Liver (tissue), 9 donors: ENCODE results near the gene PEX7. TPM values are rescaled to one million over a fixed set of nuclear protein-coding genes. Genes with fewer than 3 reads are reported as not detected.

Experiments
- DNase-seq: peaks from one replicate; pipeline ENCODE4 v3.0.0-alpha.2; 2017; ENCODE audit warnings: low spot score
- H3K27ac ChIP-seq, 2 donors: one replicate each; pipeline ENCODE4 v1.7.0; 2013; ENCODE audit warnings: inconsistent platforms in 2 of 2, low read length in 2 of 2, control low read depth in 1 of 2, low read depth in 1 of 2, mild to moderate bottlenecking in 1 of 2
- H3K27me3 ChIP-seq, 4 donors: one replicate each; pipeline versions ENCODE4 v1.6.1 to v1.7.0; 2013; ENCODE audit warnings: low read length in 3 of 4, inconsistent platforms in 1 of 4, mild to moderate bottlenecking in 1 of 4, moderate library complexity in 1 of 4; ENCODE audit not compliant: control insufficient read depth in 4 of 4, insufficient read depth in 4 of 4
- H3K36me3 ChIP-seq, 4 donors: one replicate each; pipeline versions ENCODE4 v1.6.1 to v1.7.0; 2013; ENCODE audit warnings: low read length in 3 of 4, mild to moderate bottlenecking in 3 of 4, low read depth in 1 of 4, moderate library complexity in 1 of 4; ENCODE audit not compliant: control insufficient read depth in 4 of 4, insufficient read depth in 3 of 4
- H3K4me1 ChIP-seq, 4 donors: one replicate each; pipeline versions ENCODE4 v1.6.1 to v1.7.0; 2013; ENCODE audit warnings: low read length in 3 of 4, mild to moderate bottlenecking in 3 of 4, moderate library complexity in 1 of 4; ENCODE audit not compliant: control insufficient read depth in 4 of 4, insufficient read depth in 4 of 4
- H3K4me3 ChIP-seq, 3 donors: one replicate each; pipeline versions ENCODE4 v1.6.1 to v1.7.0; 2013; ENCODE audit warnings: low read length in 3 of 3, control low read depth in 1 of 3, low read depth in 1 of 3, mild to moderate bottlenecking in 1 of 3
- H3K9ac ChIP-seq, 2 donors: one replicate each; pipeline ENCODE4 v1.7.0; 2013; ENCODE audit warnings: low read length in 2 of 2, mild to moderate bottlenecking in 2 of 2, moderate library complexity in 2 of 2, control low read depth in 1 of 2, low read depth in 1 of 2
- H3K9me3 ChIP-seq, 4 donors: one replicate each; pipeline versions ENCODE4 v1.6.1 to v1.7.0; 2013; ENCODE audit warnings: low read length in 3 of 4; ENCODE audit not compliant: control insufficient read depth in 4 of 4
- ATF3 ChIP-seq: IDR thresholded peaks from 2 replicates; pipeline ENCODE4 v1.6.1; 2016; ENCODE audit warnings: antibody characterized with exemption
- CTCF ChIP-seq: fragments of 150-350 bp; IDR thresholded peaks from 2 replicates; pipeline ENCODE4 v1.5.1; 2017; ENCODE audit warnings: improper control_type of control experiment, low read depth, low read length; ENCODE audit not compliant: missing input control
- EGR1 ChIP-seq, 2 donors: IDR thresholded peaks; 2 replicates each; pipeline ENCODE4 v1.6.1; 2016 to 2018; ENCODE audit warnings: antibody characterized with exemption in 2 of 2, low read depth in 2 of 2
- FOXA1 ChIP-seq: IDR thresholded peaks from 2 replicates; pipeline ENCODE4 v1.6.1; 2016; ENCODE audit warnings: antibody characterized with exemption
- GABPA ChIP-seq, 2 donors: IDR thresholded peaks in 1 of 2; conservative IDR thresholded peaks in 1 of 2; 2 replicates each; pipeline ENCODE4 v1.6.1; 2016; ENCODE audit warnings: antibody characterized with exemption in 2 of 2, mild to moderate bottlenecking in 1 of 2, moderate library complexity in 1 of 2
- HNF4A ChIP-seq, 2 donors: conservative IDR thresholded peaks; 2 replicates each; pipeline ENCODE4 v1.6.1; 2016; ENCODE audit warnings: antibody characterized with exemption in 2 of 2, mild to moderate bottlenecking in 2 of 2
- HNF4G ChIP-seq: IDR thresholded peaks from 2 replicates; pipeline ENCODE4 v1.6.1; 2016; ENCODE audit warnings: antibody characterized with exemption
- JUND ChIP-seq, 2 donors: IDR thresholded peaks; 2 replicates each; pipeline ENCODE4 v1.6.1; 2016; ENCODE audit warnings: antibody characterized with exemption in 2 of 2
- MAX ChIP-seq: IDR thresholded peaks from 2 replicates; pipeline ENCODE4 v1.6.1; 2016; ENCODE audit warnings: antibody characterized with exemption
- NR2F2 ChIP-seq: IDR thresholded peaks from 2 replicates; pipeline ENCODE4 v1.6.1; 2016; ENCODE audit warnings: antibody characterized with exemption
- RAD21 ChIP-seq, 2 donors: IDR thresholded peaks; 2 replicates each; pipeline ENCODE4 v1.6.1; 2016; ENCODE audit warnings: antibody characterized with exemption in 2 of 2, mild to moderate bottlenecking in 2 of 2
- REST ChIP-seq: IDR thresholded peaks from 2 replicates; pipeline ENCODE4 v1.6.1; 2016; ENCODE audit warnings: antibody characterized with exemption, mild to moderate bottlenecking
- RXRA ChIP-seq, 2 donors: IDR thresholded peaks; 2 replicates each; pipeline ENCODE4 v1.6.1; 2017 to 2018; ENCODE audit warnings: antibody characterized with exemption in 2 of 2, mild to moderate bottlenecking in 1 of 2
- TAF1 ChIP-seq: conservative IDR thresholded peaks from 2 replicates; pipeline ENCODE4 v1.6.1; 2016; ENCODE audit warnings: antibody characterized with exemption, mild to moderate bottlenecking
- ZBTB33 ChIP-seq: IDR thresholded peaks from 2 replicates; pipeline ENCODE4 v1.6.1; 2016; ENCODE audit warnings: antibody characterized with exemption
- WGBS: extraction: QIAGEN DNeasy Blood & Tissue Kit; methylation state at CpG from one replicate; pipeline ENCODE4 v1.1.7; 2013; 5-methylcytosine and 5-hydroxymethylcytosine counted together
- polyA plus RNA-seq, 2 donors: library from polyadenylated mRNA; stranded (reverse) in 1 of 2; unstranded in 1 of 2; fragments of 200-250 nt in 1 of 2; fragments of >200 nt in 1 of 2; fragmentation: Nextera tagmentation in 1 of 2; extraction: Ambion mirVana in 1 of 2; gene quantifications; one replicate each; pipeline versions ENCODE4 v1.2.1 to v1.2.3, GENCODE V29; 2013 to 2015
- total RNA-seq, 2 donors: library from RNA; depleted of rRNA; stranded (reverse); fragments of >200 nt; gene quantifications; one replicate each; pipeline ENCODE4 v1.2.3, GENCODE V29; 2014
- donor health status: healthy.
- donor health status: healthy.
- donor health status: healthy.
- donor health status: healthy.
- donor health status: healthy.

PEX7 gene
- total and polyA plus RNA-seq, 4 donors, result 5.2 to 7.5 (median 6.2) TPM

GRCh38 chr6:136889271-136890193, 67.1 kb downstream of the PEX7 start:
- Histone ChIP-seq H3K27me3 (no peaks in the 10 kb centered on the region), H3K4me3 (no peak overlapping the region), H3K4me1 (no peaks in the 10 kb centered on the region), H3K9me3 (no peaks in the 10 kb centered on the region), H3K9ac (no peak overlapping the region), H3K36me3 (no peaks in the 10 kb centered on the region), H3K27ac (no peak overlapping the region)
- DNase-seq, result no peak
- WGBS, result 77% methylated on average over 6 of the region's 6 CpGs
- no peak for TF ChIP-seq HNF4A (conservative IDR thresholded peaks at IDR 0.05)
- no peak for TF ChIP-seq EGR1 (IDR thresholded peaks at IDR 0.05; ENCODE audit: low read depth in 2 of 2)
- TF ChIP-seq RXRA (IDR thresholded peaks at IDR 0.05), result no peak
- no peak for TF ChIP-seq REST
- no peak for TF ChIP-seq RAD21 (IDR thresholded peaks at IDR 0.05)
- no peak for TF ChIP-seq JUND (IDR thresholded peaks at IDR 0.05)
- no peak for TF ChIP-seq CTCF
- TF ChIP-seq MAX, result no peak
- no peak for TF ChIP-seq GABPA (IDR thresholded peaks at IDR 0.05 in 1 of 2, conservative IDR thresholded peaks at IDR 0.05 in 1 of 2)
- no peak for TF ChIP-seq NR2F2
- TF ChIP-seq ZBTB33, result no peak
- TF ChIP-seq FOXA1, result no peak

GRCh38 chr6:136890194-136890839, 67.9 kb downstream of the PEX7 start:
- Histone ChIP-seq H3K9me3 (no peaks in the 10 kb centered on the region), H3K27me3 (no peaks in the 10 kb centered on the region), H3K4me1 (no peaks in the 10 kb centered on the region), H3K27ac (no peak overlapping the region), H3K4me3 (no peak overlapping the region), H3K9ac (no peak overlapping the region), H3K36me3 (no peaks in the 10 kb centered on the region)
- no peak for DNase-seq
- WGBS, result 87% methylated on average over 4 of the region's 4 CpGs
- TF ChIP-seq HNF4G (no peak), RAD21 (IDR thresholded peaks at IDR 0.05) (no peak), NR2F2 (no peak), FOXA1 (no peak), CTCF (no peak), EGR1 (IDR thresholded peaks at IDR 0.05; ENCODE audit: low read depth in 2 of 2) (no peak), TAF1 (no peak), REST (no peak), ATF3 (no peak)
